KMS-11 (cell line): ENCODE measurements around the gene SPATA21.

Source experiments
- H2AFZ ChIP-seq: fragments of 200-600 bp; sonication (generic); 2 replicates; pipeline ENCODE4 v1.6.1; 2016; ENCODE audit warnings: antibody characterized with exemption, mixed run types, low read depth
- H3K27ac ChIP-seq: fragments of 200-600 bp; sonication (generic); 2 replicates; pipeline ENCODE4 v1.6.1; 2016; ENCODE audit warnings: mild to moderate bottlenecking, mixed run types
- H3K27me3 ChIP-seq: fragments of 200-600 bp; sonication (generic); 2 replicates; pipeline ENCODE4 v1.6.1; 2017; ENCODE audit warnings: mild to moderate bottlenecking, low read depth, mixed run types, moderate library complexity; ENCODE audit not compliant: insufficient read depth
- H3K36me3 ChIP-seq: fragments of 200-600 bp; sonication (generic); 2 replicates; pipeline ENCODE4 v1.6.1; 2017; ENCODE audit warnings: mild to moderate bottlenecking, mixed run types; ENCODE audit not compliant: insufficient read depth
- H3K4me1 ChIP-seq: fragments of 200-600 bp; sonication (generic); 2 replicates; pipeline ENCODE4 v1.6.1; 2016; ENCODE audit warnings: mild to moderate bottlenecking, low read depth, mixed run types; ENCODE audit not compliant: poor library complexity, severe bottlenecking
- H3K4me2 ChIP-seq: fragments of 200-600 bp; sonication (generic); 2 replicates; pipeline ENCODE4 v1.7.0; 2016; ENCODE audit warnings: mild to moderate bottlenecking, mixed run types
- H3K4me3 ChIP-seq: fragments of 200-600 bp; sonication (generic); IDR thresholded peaks from 2 replicates; pipeline ENCODE4 v1.6.1; 2017; ENCODE audit warnings: low read depth, low read length, mixed read lengths; ENCODE audit not compliant: insufficient read depth
- H3K79me2 ChIP-seq: fragments of 200-600 bp; sonication (generic); 2 replicates; pipeline ENCODE4 v1.6.1; 2016; ENCODE audit warnings: low read depth, mixed run types; ENCODE audit not compliant: insufficient read depth
- H3K9ac ChIP-seq: fragments of 200-600 bp; sonication (generic); 2 replicates; pipeline ENCODE4 v1.6.1; 2016; ENCODE audit warnings: mild to moderate bottlenecking, mixed run types
- H4K20me1 ChIP-seq: fragments of 200-600 bp; sonication (generic); 2 replicates; pipeline ENCODE4 v1.6.1; 2016; ENCODE audit warnings: mild to moderate bottlenecking, mixed run types; ENCODE audit not compliant: insufficient read depth
- CTCF ChIP-seq: fragments of 200-600 bp; sonication (generic); conservative IDR thresholded peaks from 2 replicates; pipeline ENCODE4 v1.6.1; 2017; ENCODE audit warnings: low read depth, mild to moderate bottlenecking, antibody characterized with exemption, low read length, moderate library complexity, mixed read lengths

Gene SPATA21

GRCh38 chr1:16409536-16410152 is 27.6 kb downstream of the SPATA21 start:
- TF ChIP-seq CTCF: no peak
- H3K4me2 ChIP-seq: no peak overlapping the region
- H3K79me2 ChIP-seq: no peaks in the 10 kb centered on the region
- H2AFZ ChIP-seq: no peak overlapping the region
- no peaks in the 10 kb centered on the region for H3K4me1 ChIP-seq
- H4K20me1 ChIP-seq: no peaks in the 10 kb centered on the region
- no peak overlapping the region for H3K27ac ChIP-seq
- no peak overlapping the region for H3K9ac ChIP-seq
- H3K36me3 ChIP-seq: no peaks in the 10 kb centered on the region
- no peak overlapping the region for H3K4me3 ChIP-seq
- H3K27me3 ChIP-seq: no peaks in the 10 kb centered on the region; the same call in 1 of the 2 replicates

- Histone ChIP-seq H3K27ac (no peak overlapping the region), H3K4me1 (no peaks in the 10 kb centered on the region), H3K4me3 (no peak overlapping the region), H2AFZ (no peak overlapping the region), H3K79me2 (no peaks in the 10 kb centered on the region), H3K9ac (no peak overlapping the region), H4K20me1 (no peaks in the 10 kb centered on the region), H3K27me3 (no peaks in the 10 kb centered on the region; the same call in 1 of the 2 replicates), H3K4me2 (no peak overlapping the region), H3K36me3 (no peaks in the 10 kb centered on the region)
- no peak for TF ChIP-seq CTCF
Measured at GRCh38 chr1:16406868-16407267, 30.4 kb downstream of the SPATA21 start.

- H3K27me3 ChIP-seq: no peaks in the 10 kb centered on the region; the same call in 1 of the 2 replicates
- no peaks in the 10 kb centered on the region for H3K36me3 ChIP-seq
- no peaks in the 10 kb centered on the region for H3K79me2 ChIP-seq
- no peak overlapping the region for H3K4me2 ChIP-seq
- H3K4me3 ChIP-seq: no peak overlapping the region
- no peak for TF ChIP-seq CTCF
- H3K27ac ChIP-seq: no peak overlapping the region
- H3K4me1 ChIP-seq: no peaks in the 10 kb centered on the region
- H4K20me1 ChIP-seq: no peaks in the 10 kb centered on the region
- H2AFZ ChIP-seq: no peak overlapping the region
- H3K9ac ChIP-seq: no peak overlapping the region
Measured at GRCh38 chr1:16405441-16405840, 31.8 kb downstream of the SPATA21 start.

GRCh38 chr1:16402742-16403141 is 34.5 kb downstream of the SPATA21 start:
- Histone ChIP-seq H3K4me3 (no peak overlapping the region), H3K4me2 (no peak overlapping the region), H3K27me3 (no peaks in the 10 kb centered on the region), H4K20me1 (no peaks in the 10 kb centered on the region), H3K27ac (no peak overlapping the region), H3K79me2 (no peaks in the 10 kb centered on the region), H3K36me3 (no peaks in the 10 kb centered on the region), H2AFZ (no peak overlapping the region), H3K9ac (no peak overlapping the region), H3K4me1 (no peaks in the 10 kb centered on the region)
- TF ChIP-seq CTCF: no peak
